HG03342 (cell line): ENCODE measurements around the gene DR1.
"Not testable (repeated sequence)": the region's sequence is repeated elsewhere in the genome, so short reads cannot be mapped to it uniquely, and the experiment has no call there.

Experiments
- ATAC-seq: cut with Tn5 transposase; IDR thresholded peaks from one replicate; pipeline ENCODE4 v1.9.1; 2021; ENCODE audit warnings: mild to moderate bottlenecking, moderate library complexity; ENCODE audit not compliant: unreplicated experiment

Gene DR1

DNA sequence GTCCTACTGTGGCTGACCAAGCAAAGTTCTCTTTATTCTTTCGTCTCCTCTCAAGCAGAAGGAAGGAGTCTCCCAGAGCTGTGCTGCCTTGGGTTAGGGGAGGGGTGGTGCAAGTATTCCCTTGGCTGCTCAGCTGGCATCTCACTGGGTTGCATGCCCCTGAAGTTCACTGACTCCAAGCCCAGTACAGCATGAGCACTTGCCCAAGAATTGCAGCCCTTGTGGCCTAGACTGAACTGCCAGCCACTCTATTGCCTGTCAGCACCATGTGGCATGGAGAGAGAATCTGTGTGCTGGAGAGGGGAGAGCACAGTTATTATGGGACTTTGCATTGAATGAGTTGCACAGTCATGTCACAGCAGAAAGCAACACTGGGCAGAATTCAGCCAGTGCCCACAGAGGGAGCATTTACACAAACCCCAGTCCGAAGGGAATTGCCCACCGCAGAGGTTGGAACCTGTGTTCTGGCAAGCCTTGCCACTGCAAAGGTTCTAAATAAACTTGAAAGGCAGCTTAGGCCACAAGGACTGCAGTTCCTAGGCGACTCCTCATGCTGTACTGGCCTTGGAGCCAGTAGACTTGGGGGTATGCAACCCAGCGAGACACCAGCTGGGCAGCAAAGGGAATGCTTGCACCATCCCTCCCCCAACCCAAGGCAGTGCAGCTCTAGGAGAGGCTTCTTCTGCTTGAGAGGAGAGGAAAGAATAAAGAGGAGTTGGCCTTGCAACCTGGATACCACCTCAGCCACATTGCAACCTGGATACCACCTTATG is 28.8 kb downstream of the DR1 start:
- no peak for ATAC-seq

GRCh38 chr1:93384656-93385055 is 38.9 kb downstream of the DR1 start:
- no peak for ATAC-seq

- ATAC-seq = not testable (repeated sequence)
Observed at GRCh38 chr1:93386268-93386667, 40.6 kb downstream of the DR1 start.

DNA sequence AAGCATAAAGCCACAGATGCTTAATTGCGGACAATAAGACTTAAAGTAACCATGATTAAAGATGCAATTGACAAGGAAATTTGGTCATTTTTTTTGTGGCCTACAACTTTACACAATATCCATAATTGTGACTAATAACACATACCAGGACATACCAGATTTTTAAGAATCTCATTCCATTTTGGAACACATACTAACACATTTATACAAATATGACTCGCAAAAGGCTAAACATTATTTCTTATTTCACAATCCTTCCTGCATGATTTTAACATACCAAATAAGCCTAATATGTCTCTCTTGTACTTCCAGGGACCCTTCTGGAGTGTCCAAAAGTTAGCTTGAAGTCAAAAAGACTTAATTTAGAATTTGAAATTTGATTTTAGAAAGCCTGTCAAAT is 48.8 kb downstream of the DR1 start:
- ATAC-seq = no peak

GRCh38 chr1:93395195-93395594 is 49.5 kb downstream of the DR1 start:
- ATAC-seq = no peak

DNA sequence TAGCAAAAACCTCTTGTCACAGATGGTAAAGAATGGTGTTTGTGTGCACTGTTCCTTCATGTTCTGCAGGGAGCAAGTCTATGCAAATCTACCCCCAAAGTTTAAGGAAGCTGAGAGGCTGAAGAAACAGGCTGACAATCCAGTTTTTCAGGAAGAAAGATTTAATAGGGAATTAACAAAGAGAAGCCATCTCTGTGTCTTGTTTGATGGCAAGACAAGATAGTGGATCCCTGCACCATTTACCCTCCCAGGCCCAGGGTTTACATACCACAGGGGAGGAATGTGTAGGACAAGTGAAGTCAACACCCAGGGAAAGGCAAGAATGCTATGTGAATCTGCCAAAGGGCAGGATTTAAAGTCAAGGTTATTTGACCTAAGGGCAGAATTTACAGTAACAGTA is 54.1 kb downstream of the DR1 start:
- no peak for ATAC-seq

DNA sequence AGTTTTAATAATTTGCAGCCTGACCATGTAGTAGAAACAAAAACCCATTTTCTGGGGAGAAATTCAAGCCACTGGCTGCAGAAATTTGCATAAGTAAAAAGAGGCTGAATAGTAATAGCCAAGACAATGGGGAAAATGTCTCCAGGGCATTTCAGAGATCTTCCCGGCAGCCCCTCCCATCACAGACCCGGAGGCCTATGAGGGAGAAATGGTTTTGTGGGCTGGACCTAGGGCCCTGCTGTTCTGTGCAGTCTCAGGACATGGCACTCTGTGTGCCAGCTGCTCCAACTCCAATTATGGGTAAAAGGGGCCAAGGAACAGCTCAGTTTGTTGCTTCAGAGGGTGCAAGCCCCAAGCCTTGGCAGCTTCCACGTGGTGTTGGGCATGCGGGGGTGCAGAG is 62.5 kb downstream of the DR1 start:
- no peak for ATAC-seq

- ATAC-seq = no peak
Observed at GRCh38 chr1:93411000-93411399, 65.3 kb downstream of the DR1 start.

- no peak for ATAC-seq
Observed at GRCh38 chr1:93414749-93415148, 69.0 kb downstream of the DR1 start.

DNA sequence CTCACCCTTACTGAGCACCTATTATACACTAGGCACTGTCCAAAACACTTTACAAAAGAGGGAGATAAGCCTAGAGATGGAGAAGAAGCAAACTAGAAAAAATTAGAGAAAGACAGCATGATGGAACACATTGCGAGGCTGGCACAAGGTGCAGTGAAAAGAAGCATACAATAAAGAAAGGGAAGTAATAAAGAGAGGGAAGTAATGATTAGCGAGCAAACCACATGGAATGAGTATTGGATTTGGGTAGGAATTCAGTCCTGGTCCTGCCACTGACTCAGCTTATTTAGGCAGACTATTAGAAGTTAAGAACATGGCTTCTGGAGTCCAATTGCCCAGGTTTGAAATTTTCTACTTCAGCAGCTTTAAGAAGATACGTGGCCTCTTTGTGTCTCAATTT is 69.6 kb downstream of the DR1 start:
- ATAC-seq = no peak

- ATAC-seq = no peak
Observed at GRCh38 chr1:93416183-93416582, 70.5 kb downstream of the DR1 start.
